ENCODE measurements around the gene CELF2.

Gene CELF2

DNA sequence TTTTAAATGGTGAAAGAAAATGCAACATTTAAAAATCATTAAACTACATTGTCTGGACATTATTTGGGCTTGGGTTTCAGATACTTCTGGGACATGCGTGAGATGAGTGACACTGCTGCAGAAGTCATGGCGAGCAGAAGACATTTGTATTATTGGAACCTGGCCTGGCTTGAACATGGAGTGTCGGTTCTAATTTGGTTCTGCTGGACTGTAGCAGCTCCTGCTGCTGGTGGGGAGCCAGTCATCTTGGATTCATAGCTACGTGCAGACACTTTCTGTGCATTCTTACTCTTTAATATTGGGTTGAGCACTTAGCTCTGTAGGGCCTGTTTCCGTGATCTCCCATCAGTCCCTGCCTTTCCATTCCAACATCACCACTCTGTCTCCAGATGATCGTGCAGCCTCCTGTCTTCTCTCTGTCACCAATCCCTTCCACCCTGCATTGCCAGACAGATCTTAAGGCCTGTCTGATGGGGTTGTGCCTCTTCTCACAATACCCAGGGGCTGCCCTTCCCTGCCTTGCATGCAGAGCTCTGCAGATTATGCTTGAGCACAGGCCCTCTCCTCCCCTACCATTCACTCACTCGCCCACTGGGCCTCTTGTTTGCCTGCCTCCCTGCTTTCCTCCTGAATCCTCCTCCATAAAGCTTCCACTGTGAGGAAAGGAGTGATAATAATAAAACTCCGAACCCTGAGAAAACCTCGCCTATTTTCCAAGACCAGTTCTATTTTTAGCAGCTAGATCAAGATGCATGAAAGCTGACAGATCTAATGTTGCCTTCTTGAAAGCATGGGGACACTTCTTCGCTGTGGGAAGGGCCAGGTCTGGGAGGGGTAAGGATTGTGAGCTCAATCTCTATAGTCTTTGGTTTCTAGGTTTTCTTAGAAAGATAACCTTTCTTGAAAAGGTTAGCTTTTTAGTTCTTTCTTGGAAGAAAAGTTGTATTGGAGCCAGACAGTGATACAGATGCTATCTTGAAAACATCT lies 32.9 kb downstream of the CELF2 start:
- H3K4me3 ChIP-seq (ENCODE audit: low read depth, low read length): no peak overlapping the region
- in situ Hi-C loops (cut with HindIII; ENCODE audit: low sequenced_read_pairs): no loop called here
- TF ChIP-seq, protein P1, sequence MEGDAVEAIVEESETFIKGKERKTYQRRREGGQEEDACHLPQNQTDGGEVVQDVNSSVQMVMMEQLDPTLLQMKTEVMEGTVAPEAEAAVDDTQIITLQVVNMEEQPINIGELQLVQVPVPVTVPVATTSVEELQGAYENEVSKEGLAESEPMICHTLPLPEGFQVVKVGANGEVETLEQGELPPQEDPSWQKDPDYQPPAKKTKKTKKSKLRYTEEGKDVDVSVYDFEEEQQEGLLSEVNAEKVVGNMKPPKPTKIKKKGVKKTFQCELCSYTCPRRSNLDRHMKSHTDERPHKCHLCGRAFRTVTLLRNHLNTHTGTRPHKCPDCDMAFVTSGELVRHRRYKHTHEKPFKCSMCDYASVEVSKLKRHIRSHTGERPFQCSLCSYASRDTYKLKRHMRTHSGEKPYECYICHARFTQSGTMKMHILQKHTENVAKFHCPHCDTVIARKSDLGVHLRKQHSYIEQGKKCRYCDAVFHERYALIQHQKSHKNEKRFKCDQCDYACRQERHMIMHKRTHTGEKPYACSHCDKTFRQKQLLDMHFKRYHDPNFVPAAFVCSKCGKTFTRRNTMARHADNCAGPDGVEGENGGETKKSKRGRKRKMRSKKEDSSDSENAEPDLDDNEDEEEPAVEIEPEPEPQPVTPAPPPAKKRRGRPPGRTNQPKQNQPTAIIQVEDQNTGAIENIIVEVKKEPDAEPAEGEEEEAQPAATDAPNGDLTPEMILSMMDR (IDR thresholded peaks at IDR 0.05; ENCODE audit: low read depth, low read length): no peak
- no peak for DNase-seq (ENCODE audit: low read depth, low spot score)

DNA sequence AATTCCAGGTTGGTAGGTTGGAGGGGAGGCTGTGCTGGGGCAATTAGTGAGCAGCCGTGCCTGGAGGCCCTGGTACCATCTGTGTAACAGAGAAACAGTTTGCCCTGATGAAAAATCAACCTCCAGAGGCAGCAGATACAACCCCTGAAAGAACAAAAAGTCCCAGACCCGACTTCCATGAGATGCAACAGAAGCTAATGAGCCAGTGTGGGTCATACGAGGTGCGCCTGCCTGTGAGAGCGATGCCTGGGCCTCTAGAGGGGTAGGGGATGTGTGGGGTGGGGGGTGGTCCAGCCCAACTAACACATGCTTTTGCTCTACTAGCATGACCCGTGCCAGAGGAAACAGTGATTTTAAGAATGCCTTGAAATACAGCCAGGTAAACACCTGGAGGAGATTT lies 39.3 kb downstream of the CELF2 start:
- no peak for DNase-seq (ENCODE audit: low read depth, low spot score)
- no peak overlapping the region for H3K4me3 ChIP-seq (ENCODE audit: low read depth, low read length)
- TF ChIP-seq, protein P1 (IDR thresholded peaks at IDR 0.05; ENCODE audit: low read depth, low read length): no peak
- in situ Hi-C loops (cut with HindIII; ENCODE audit: low sequenced_read_pairs): no loop called here

DNA sequence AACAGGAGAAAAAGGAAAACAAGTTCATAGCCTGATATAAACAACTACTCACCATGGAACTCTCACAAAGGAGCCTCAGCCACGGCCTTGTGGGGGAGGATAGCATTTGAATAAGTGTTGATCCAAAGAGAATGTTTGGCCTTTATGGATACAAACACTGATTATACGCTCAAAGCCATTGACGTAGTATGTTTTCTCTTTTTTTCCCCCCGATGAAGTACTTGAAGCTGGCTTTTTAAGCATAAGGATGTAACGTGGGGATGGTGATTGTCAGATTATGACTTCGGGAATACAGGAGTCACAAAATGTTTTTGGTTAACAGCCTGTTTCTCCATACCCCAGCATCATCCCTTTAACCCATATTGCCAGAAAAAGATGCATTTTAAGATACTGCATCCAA lies 39.8 kb downstream of the CELF2 start:
- DNase-seq (ENCODE audit: low read depth, low spot score): no peak
- in situ Hi-C loops (cut with HindIII; ENCODE audit: low sequenced_read_pairs): no loop called here
- TF ChIP-seq, protein P1 (IDR thresholded peaks at IDR 0.05; ENCODE audit: low read depth, low read length): no peak
- no peak overlapping the region for H3K4me3 ChIP-seq (ENCODE audit: low read depth, low read length)

DNA sequence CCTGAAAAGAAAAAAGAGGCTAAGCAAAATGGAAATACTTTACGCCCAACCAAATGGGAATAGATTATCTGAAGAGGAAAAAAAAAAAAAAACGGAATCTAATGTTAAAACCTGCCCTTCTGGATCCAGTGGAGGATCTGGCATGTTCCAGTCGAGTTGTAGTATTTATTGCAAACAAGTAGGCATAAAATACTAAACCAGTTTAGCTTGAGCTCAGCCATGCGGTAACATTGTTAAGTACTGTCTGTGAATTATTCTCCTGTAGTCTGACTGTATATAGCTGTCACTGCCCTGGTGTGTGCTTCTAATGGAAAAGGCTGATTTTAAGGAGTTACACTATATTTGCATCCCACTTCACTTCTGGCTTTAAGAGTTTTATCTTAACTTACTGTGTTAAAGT lies 40.3 kb downstream of the CELF2 start:
- H3K4me3 ChIP-seq (ENCODE audit: low read depth, low read length): no peak overlapping the region
- in situ Hi-C loops (cut with HindIII; ENCODE audit: low sequenced_read_pairs): no loop called here
- TF ChIP-seq, protein P1 (IDR thresholded peaks at IDR 0.05; ENCODE audit: low read depth, low read length): no peak
- no peak for DNase-seq (ENCODE audit: low read depth, low spot score)

DNA sequence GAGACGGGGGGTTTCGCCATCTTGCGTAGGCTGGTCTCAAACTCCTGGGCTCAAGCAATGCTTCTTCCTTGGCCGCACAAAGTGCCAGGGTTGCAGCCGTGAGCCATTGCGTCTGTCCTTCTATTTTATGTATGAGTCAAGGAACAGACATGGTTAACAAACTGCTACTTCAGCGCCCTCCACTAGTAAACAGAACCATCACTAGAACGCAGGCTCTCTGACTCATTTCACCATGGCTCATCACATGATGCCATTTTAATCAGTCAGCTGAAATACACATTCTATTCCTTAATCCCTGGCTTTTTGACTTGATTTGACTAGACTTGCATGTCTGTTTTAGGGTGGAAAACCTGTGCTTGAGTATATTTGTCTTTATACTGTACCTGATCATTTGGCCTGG lies 41.3 kb downstream of the CELF2 start:
- H3K4me3 ChIP-seq (ENCODE audit: low read depth, low read length): no peak overlapping the region
- in situ Hi-C loops (cut with HindIII; ENCODE audit: low sequenced_read_pairs): no loop called here
- peak; percentile 23 for DNase-seq (ENCODE audit: low read depth, low spot score)
- TF ChIP-seq, protein P1 (IDR thresholded peaks at IDR 0.05; ENCODE audit: low read depth, low read length): no peak

DNA sequence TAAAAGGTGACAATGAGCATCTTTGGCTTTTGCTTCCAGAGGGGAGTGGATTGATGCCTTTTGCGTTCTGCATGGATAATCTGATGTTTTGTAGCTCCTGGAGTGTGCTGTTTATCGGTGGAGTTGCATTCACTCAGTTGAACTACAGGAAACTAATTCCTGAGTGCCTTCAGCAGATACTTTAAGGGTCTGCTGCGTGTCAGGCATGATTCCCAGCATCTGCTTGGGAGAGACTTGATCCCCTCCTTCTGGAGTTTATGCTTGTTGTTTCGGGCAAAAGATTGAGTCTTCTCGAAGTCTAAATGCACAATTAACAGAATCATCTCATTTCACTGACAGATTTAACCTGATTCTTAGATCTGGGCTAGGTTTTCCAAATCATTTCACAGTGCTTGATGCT lies 46.2 kb downstream of the CELF2 start:
- TF ChIP-seq, protein P1 (IDR thresholded peaks at IDR 0.05; ENCODE audit: low read depth, low read length): no peak
- H3K4me3 ChIP-seq (ENCODE audit: low read depth, low read length): no peak overlapping the region
- DNase-seq (ENCODE audit: low read depth, low spot score): no peak
- in situ Hi-C loops (cut with HindIII; ENCODE audit: low sequenced_read_pairs): no loop called here

All from astrocyte of the spinal cord (primary cell).